ENCODE results near the gene LAMA3.
A peak's percentile ranks its signal among the peaks of the same experiment; 100 is the strongest.

LAMA3 gene

GRCh38 chr18:23824669-23825068 lies 135.4 kb downstream of the LAMA3 start:
- no peak for DNase-seq (ENCODE audit: low spot score)

DNA sequence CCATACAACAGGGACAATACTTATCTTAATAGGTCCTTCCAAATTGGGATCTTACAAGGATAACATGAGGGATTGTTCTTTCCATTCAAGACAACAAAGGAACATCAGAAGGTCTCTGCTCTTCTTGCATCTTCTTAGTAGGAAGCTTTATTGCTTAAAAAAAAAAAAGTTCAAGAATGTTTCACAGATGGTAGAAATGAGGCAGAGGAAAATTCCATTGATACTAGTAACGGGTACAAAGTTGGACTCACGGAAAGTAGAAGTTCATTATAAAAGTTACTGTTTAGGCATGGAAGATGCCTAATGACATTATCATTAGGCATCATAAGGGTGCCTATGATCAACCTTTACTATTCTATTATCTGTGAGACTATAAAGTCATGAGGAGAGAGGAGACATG lies 136.2 kb downstream of the LAMA3 start:
- DNase-seq (ENCODE audit: low spot score) = no peak

DNA sequence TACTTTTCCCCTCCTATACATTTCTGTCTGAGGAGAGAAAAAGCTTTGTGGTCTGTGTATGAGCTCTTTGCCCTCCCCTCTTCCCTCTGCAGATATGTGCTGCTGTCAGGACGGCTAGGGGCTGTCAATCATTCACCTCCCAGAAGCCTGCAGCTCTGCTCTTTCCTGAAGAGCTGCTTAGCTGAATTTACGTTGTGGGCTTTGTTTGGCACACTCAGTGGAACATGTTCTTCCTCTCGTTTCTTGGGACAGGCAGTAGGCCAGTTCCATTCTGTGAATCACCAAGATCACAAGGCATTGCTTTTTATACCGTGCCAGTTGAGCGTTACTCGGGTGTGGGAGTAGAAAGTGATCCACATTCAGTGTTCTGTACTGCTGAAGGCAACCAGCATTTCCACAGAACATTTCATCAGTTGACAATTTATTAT lies 136.7 kb downstream of the LAMA3 start:
- no peak for DNase-seq (ENCODE audit: low spot score)

GRCh38 chr18:23826850-23827620 lies 137.8 kb downstream of the LAMA3 start:
- DNase-seq (ENCODE audit: low spot score) = no peak

DNA sequence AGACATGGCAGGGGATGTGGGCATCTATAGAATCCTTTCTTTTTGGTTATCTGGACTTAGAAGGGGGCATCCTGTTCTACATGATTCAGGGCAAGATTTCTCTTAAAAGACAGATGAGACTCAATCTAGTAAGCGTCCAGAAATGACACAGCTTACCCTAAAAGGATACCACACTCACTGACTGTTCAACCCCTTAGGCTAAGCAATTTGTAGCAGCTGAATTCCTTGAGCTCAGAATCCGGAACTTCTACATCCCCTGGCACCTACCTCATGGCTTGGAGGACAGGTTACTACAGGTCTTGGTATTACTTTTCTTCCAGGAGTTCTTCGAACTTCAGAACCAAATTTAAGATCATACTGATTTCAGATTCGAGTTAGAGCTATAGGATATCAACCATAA lies 138.4 kb downstream of the LAMA3 start:
- DNase-seq (ENCODE audit: low spot score) = no peak

- DNase-seq (ENCODE audit: low spot score) = peak; percentile 88
Observed at GRCh38 chr18:23828426-23828825, 139.2 kb downstream of the LAMA3 start.

DNA sequence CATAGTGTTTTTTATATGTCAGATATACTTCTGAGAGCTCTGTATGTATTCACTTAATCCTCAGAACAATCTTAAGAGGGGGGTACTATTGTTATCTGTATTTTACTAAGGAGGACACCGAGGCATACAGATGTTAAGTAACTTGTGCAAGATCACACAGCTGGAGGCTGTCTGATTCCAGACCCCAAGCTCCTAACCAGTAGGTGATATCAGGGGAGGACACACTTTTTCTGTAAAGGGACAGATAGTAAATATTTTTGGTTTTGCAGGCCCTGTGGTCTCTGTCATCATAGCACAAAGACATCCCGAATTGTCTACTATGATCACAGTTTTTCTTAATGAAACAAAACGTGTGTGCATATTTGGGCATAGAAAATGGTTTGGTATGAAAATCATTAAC lies 143.7 kb downstream of the LAMA3 start:
- DNase-seq (ENCODE audit: low spot score) = no peak

DNA sequence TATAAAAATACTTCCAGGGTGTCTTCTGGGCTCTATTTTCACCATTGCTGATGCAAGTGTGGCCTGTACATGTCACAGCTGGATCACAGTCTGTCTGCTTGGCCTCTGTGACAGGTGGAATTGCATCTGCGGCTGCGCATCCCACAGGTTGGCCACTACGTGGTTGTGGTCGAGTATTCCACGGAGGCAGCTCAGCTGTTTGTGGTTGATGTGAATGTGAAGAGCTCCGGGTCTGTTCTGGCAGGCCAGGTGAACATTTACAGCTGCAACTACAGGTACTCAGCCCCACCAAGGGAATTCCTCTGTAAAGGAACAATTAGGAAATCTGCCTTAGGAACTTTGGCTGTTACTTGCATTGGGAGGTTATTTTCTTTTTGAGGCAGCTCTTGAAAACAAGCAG lies 144.5 kb downstream of the LAMA3 start:
- no peak for DNase-seq (ENCODE audit: low spot score)

DNA sequence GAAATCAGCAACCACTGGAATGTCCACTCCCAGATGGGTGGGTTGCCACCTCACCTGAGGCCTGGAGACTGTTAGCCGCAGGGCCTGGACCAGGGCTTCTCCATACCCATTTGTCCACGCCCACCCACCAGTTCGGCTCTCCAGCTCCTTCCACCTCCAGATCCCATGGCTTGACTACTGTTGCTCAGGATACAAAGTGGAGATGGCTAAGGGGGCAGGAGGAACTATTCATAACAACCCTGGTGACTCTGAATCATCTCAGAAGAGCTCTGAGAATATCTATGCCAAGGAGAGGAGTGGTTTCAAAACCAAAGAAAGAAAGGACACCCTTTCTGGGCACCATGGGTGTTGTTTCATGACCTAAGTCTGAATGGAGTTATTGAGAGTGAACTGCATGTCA lies 145.8 kb downstream of the LAMA3 start:
- DNase-seq (ENCODE audit: low spot score) = no peak

DNA sequence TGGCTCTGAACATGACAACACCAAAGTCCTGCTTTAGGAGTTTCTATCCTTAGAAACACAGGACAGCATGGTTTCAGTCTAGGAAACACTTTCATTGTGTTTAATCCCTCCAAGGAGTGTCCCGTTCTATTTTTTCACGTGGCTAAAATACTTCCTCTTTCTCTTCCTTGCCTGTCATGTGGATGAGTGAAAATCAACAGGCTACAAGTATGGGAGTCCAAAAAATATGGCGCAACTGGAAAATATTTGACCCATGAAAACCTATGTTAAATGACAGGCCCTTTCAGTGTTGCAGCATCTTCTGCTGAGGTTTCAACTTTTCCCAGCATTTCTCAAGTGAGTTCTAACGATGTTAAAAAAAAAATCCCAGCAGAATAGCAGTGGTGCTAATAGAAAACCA lies 146.3 kb downstream of the LAMA3 start:
- DNase-seq (ENCODE audit: low spot score) = no peak

DNA sequence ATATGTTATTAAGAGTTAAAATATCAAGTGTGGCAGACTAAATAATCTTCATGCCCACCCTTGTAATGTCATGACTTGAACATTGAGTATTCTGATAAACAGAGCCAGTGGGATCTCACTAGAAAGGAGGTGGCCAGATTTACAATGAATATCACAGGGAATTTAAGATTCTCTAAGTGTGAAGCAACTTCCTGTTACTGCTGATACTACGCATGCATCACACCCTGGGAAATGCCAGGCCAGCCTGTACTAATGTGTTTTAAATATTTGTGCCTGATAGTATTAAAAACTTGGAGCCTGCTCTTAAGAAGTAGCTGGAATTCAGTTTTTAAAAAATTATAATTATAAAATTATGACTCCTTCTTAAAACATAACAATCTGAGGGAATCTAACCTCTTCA lies 148.3 kb downstream of the LAMA3 start:
- DNase-seq (ENCODE audit: low spot score) = no peak

DNA sequence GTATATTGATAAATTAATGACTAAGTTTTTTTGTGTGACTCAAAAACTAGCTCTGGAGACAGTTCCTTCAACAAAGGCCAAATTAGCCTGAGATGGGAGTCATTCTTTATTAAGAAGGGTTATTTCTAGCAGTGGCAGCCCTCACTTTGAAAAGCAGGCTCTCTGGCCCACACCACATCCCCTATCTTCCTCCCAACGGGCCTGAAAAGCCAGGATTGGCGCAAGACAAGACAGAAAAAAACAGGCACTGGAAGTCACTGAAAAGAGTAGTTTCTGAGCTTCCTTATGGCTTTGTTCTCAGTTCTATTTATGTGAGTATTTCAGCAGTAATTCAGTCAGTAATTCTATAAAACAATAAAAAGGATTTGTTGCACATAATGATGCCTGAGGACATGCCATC lies 149.0 kb downstream of the LAMA3 start:
- DNase-seq (ENCODE audit: low spot score) = no peak

GRCh38 chr18:23838801-23839366 lies 149.6 kb downstream of the LAMA3 start:
- no peak for DNase-seq (ENCODE audit: low spot score)

DNA sequence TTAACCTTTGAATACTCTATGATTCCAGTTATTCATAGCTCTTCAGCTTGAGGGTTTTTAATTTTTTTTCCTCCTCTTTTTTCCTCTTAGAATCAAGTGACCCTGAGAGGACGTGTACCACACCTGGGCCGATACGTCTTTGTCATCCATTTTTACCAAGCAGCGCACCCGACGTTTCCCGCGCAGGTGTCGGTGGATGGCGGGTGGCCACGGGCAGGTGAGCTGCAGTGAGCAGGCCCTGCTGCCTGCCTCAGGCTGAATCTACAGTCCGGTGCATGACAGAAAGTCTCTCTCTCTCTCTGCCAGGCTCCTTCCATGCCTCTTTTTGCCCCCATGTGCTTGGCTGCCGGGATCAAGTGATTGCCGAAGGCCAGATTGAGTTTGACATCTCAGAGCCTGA lies 153.1 kb downstream of the LAMA3 start:
- no peak for DNase-seq (ENCODE audit: low spot score)

DNA sequence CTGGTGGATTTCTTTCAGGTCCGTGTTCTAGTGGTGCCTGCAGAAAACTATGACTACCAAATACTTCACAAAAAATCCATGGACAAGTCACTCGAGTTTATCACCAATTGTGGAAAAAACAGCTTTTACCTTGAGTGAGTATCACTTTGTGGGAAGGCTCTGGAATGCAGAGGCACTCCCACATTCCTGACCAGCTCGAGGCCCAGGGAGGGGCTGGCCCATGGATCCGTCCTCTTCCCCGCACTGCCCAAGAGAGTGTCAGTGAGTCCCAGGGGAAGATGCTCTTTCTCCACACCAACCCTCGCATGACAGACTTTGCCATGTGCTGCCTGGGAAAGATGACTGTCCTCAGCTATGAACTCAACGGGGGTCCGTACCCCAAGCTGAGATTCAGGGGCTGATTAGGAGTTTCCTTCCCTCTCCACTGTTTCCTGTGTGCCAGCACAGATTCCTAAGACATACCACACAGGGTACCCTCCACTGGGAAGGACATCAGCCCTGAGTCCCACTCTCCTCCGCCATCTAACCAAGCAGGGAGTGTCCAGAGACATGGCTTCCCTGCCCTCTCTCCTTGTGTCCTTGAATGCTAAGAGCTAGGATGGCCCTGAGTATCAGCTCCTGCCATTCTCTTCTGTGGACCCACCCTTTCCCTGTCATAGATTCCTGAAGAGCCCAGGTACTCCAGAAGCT lies 155.9 kb downstream of the LAMA3 start:
- DNase-seq (ENCODE audit: low spot score) = no peak

GRCh38 chr18:23845988-23846630 lies 156.9 kb downstream of the LAMA3 start:
- no peak for DNase-seq (ENCODE audit: low spot score)

- no peak for DNase-seq (ENCODE audit: low spot score)
Observed at GRCh38 chr18:23847321-23847986, 158.2 kb downstream of the LAMA3 start.

- no peak for DNase-seq (ENCODE audit: low spot score)
Observed at GRCh38 chr18:23849141-23849540, 159.9 kb downstream of the LAMA3 start.

GRCh38 chr18:23850215-23850614 lies 161.0 kb downstream of the LAMA3 start:
- DNase-seq (ENCODE audit: low spot score) = no peak

DNA sequence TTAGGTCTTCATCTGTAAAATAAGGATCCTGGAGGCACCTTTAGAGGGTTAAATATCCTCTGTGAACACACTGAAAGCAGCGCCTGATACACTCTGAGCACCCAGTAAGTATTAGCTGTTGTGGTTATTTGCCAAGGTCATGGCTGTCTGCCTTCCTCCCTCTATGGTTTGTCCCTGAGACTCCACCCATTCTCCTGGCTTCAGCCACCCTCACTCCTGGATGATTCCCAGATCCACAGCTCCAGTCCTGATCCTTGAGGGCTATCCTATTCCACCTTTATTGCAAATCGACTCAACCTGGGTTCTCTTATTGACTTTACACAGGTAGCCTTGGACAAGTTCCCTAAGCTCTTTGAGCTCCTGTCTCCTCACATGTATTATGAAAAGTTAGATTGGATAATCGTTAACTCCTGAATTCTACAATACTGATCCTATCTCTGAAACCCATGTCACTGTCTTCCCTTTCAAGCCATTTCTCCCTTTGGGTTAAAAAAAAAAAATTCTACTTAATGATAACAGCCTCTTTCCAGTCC lies 162.3 kb downstream of the LAMA3 start:
- DNase-seq (ENCODE audit: low spot score) = no peak

DNA sequence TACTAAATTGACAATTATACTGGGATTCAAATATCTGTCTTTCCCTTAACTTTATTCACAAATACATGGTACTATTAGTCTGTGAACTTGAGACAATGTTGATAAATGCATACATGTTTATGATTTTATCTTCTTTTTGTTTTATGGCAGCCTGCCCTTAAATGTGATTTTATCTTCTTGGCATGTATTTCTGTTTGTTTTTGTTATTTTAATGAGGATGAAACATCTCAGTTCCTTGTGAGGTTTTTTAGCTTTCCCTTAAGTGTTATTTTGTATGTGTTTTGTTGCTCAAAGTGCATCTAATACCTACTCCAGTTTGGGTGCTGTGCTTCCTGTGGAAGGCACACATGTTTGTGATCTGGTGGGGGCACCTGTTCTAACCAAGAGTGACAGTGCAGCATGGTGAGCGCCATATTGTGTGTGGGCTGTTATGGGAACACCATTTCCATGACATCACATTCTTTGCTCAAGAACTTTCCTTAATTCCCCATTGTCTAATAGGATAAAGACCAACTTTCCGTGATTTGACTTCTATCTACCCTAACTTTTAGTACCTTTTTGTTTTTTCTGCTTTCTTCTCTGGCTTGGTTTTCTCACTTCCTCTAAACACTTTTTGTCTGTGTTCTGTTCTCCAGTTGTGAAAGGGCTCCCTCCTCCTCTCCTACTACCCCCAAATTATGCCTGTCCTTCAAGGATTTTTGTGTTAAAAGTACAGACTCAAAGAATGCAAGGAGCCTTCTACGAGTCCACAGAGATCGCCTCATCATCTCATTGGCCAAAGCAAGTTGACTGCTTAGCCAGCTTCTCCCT lies 163.2 kb downstream of the LAMA3 start:
- no peak for DNase-seq (ENCODE audit: low spot score)
